ENCODE data around the gene PAM16. TPM values are rescaled to one million over a fixed set of nuclear protein-coding genes. Genes with fewer than 3 reads are reported as not detected.

The PAM16 gene
- total and polyA plus RNA-seq, 9 of the 15 experiments (the other 6 are each of a cell fraction or from before 2014, with no cell fraction given), result 38.7 to 273 (median 79.3) TPM

- TF ChIP-seq NFE2 (IDR thresholded peaks at IDR 0.05; ENCODE audit: low read depth) (no peak), ZBTB33 (CRISPR knock-in tag; IDR thresholded peaks at IDR 0.05) (peak; percentile 60; the same call in 1 of the 2 replicates), CTCF (IDR thresholded peaks at IDR 0.05 in 2 of 3, conservative IDR thresholded peaks at IDR 0.05 in 1 of 3; ENCODE audit: insufficient read depth in 2 of 3, low read depth in 1 of 3, low read length in 3 of 3) (peak in 2 of 3 experiments; percentile 15 to 34; a peak in 3 of 6 replicates)
- POLR2A ChIA-PET, result interaction anchor here (0.6 to 1.4 kb wide), 3 partner anchors 12 to 109 kb away, joined by 3 to 6 read pairs (median 3); no protein-coding TSS in a partner anchor
- 57% methylated on average over 8 of the region's 11 CpGs for WGBS (ENCODE audit: insufficient coverage, low coverage, missing lambda C conversion rate)
- intact Hi-C loops (cut with micrococcal nuclease), result no loop called here
- ATAC-seq (no peak), FAIRE-seq (no peak), DNase-seq (ENCODE audit: extremely low read depth in 1 of 4, low spot score in 3 of 4) (no peak)
- Histone ChIP-seq H3K9me3 (replicated peaks; ENCODE audit: control insufficient read depth, insufficient read depth, low read depth, low read length) (no peaks in the 10 kb centered on the region), H2AFZ (ENCODE audit: low read depth, low read length) (peak overlapping the region; percentile 36; the same call in 1 of the 2 replicates), H3K27me3 (ENCODE audit: control insufficient read depth in 2 of 2, insufficient read depth in 2 of 2, low read length in 2 of 2) (no peaks in the 10 kb centered on the region), H3K4me3 (no peak overlapping the region), H3K9ac (ENCODE audit: insufficient read depth in 1 of 2, low read depth in 2 of 2, low read length in 2 of 2) (peak overlapping the region in 1 of 2 experiments; percentile 73; a peak in 3 of 4 replicates), H3K79me2 (ENCODE audit: control insufficient read depth, insufficient read depth, low read length) (peaks cover 18% of the 10 kb centered on the region), H3K4me1 (replicated peaks in 1 of 2; ENCODE audit: control insufficient read depth in 2 of 2, insufficient read depth in 2 of 2, low read length in 2 of 2) (peaks cover 13 to 51% of the 10 kb centered on the region in 2 experiments; a peak in 4 of 5 replicates), H4K20me1 (replicated peaks; ENCODE audit: control insufficient read depth, insufficient read depth, low read length) (no peaks in the 10 kb centered on the region), H3K9me1 (ENCODE audit: control insufficient read depth, insufficient read depth, low read length) (peaks cover 3% of the 10 kb centered on the region), H3K4me2 (ENCODE audit: insufficient read depth, low read length) (no peak overlapping the region), H3K36me3 (ENCODE audit: control insufficient read depth, insufficient read depth, low read length) (peaks cover 13% of the 10 kb centered on the region; the same call in 2 of the 3 replicates), H3K27ac (ENCODE audit: extremely low read depth, low read depth, low read length) (no peak overlapping the region)
- BruUV-seq (replicated peaks), result no TSS peak
- CTCF ChIA-PET (ENCODE audit: low intra/inter-chr PET ratio), result no interaction called here
- in situ Hi-C loops (cut with MboI), result no loop called here
Measured at GRCh38 chr16:4309833-4310266, 41.3 kb downstream of the PAM16 start.

Measured in K562 (cell line).